ENCODE data around the gene CPE.

Gene CPE

GRCh38 chr4:165345666-165346417 lies 33.0 kb upstream of the CPE start:
- H3K4me3 ChIP-seq (ENCODE audit: low read length), result no peak overlapping the region
- no peaks in the 10 kb centered on the region for H3K36me3 ChIP-seq (ENCODE audit: control insufficient read depth, insufficient read depth, low read length)
- no peak for DNase-seq (ENCODE audit: low read depth, low spot score)
- H3K9me3 ChIP-seq (ENCODE audit: control insufficient read depth, insufficient read depth, low read length), result no peaks in the 10 kb centered on the region
- no CpG with 5 or more reads among the region's 10 CpGs for WGBS (ENCODE audit: insufficient coverage, insufficient read length)
- H3K4me1 ChIP-seq (ENCODE audit: control insufficient read depth, insufficient read depth, low read length), result no peaks in the 10 kb centered on the region
- no peaks in the 10 kb centered on the region for H3K27me3 ChIP-seq (ENCODE audit: control insufficient read depth, insufficient read depth, low read length)
- H3K27ac ChIP-seq (ENCODE audit: low read length), result no peak overlapping the region

GRCh38 chr4:165347647-165348569 lies 30.9 kb upstream of the CPE start:
- Histone ChIP-seq H3K9me3 (ENCODE audit: control insufficient read depth, insufficient read depth, low read length) (no peaks in the 10 kb centered on the region), H3K36me3 (ENCODE audit: control insufficient read depth, insufficient read depth, low read length) (no peaks in the 10 kb centered on the region), H3K4me3 (ENCODE audit: low read length) (no peak overlapping the region), H3K4me1 (ENCODE audit: control insufficient read depth, insufficient read depth, low read length) (no peaks in the 10 kb centered on the region), H3K27me3 (ENCODE audit: control insufficient read depth, insufficient read depth, low read length) (no peaks in the 10 kb centered on the region), H3K27ac (ENCODE audit: low read length) (no peak overlapping the region)
- no CpG with 5 or more reads among the region's 3 CpGs for WGBS (ENCODE audit: insufficient coverage, insufficient read length)
- DNase-seq (ENCODE audit: low read depth, low spot score), result no peak

- no peak for DNase-seq (ENCODE audit: low read depth, low spot score)
- no CpG with 5 or more reads among the region's 5 CpGs for WGBS (ENCODE audit: insufficient coverage, insufficient read length)
These were observed 27.3 kb upstream of the CPE start for GRCh38 chr4:165351359-165352130.

GRCh38 chr4:165355900-165356300 lies 22.9 kb upstream of the CPE start:
- no peak for DNase-seq (ENCODE audit: low read depth, low spot score)
- Histone ChIP-seq H3K4me1 (ENCODE audit: control insufficient read depth, insufficient read depth, low read length) (no peaks in the 10 kb centered on the region), H3K27me3 (ENCODE audit: control insufficient read depth, insufficient read depth, low read length) (no peaks in the 10 kb centered on the region), H3K36me3 (ENCODE audit: control insufficient read depth, insufficient read depth, low read length) (no peaks in the 10 kb centered on the region), H3K9me3 (ENCODE audit: control insufficient read depth, insufficient read depth, low read length) (no peaks in the 10 kb centered on the region), H3K4me3 (ENCODE audit: low read length) (no peak overlapping the region), H3K27ac (ENCODE audit: low read length) (no peak overlapping the region)
- no CpG with 5 or more reads among the region's 2 CpGs for WGBS (ENCODE audit: insufficient coverage, insufficient read length)

More at GRCh38 chr4:165351359-165352130, 27.3 kb upstream of the CPE start:
- no peak overlapping the region for H3K4me3 ChIP-seq (ENCODE audit: low read length)
- no peaks in the 10 kb centered on the region for H3K36me3 ChIP-seq (ENCODE audit: control insufficient read depth, insufficient read depth, low read length)
- H3K27ac ChIP-seq (ENCODE audit: low read length), result no peak overlapping the region
- no peaks in the 10 kb centered on the region for H3K4me1 ChIP-seq (ENCODE audit: control insufficient read depth, insufficient read depth, low read length)
- H3K27me3 ChIP-seq (ENCODE audit: control insufficient read depth, insufficient read depth, low read length), result no peaks in the 10 kb centered on the region
- no peaks in the 10 kb centered on the region for H3K9me3 ChIP-seq (ENCODE audit: control insufficient read depth, insufficient read depth, low read length)

- Histone ChIP-seq H3K9me3 (ENCODE audit: control insufficient read depth, insufficient read depth, low read length) (no peaks in the 10 kb centered on the region), H3K27ac (ENCODE audit: low read length) (no peak overlapping the region), H3K36me3 (ENCODE audit: control insufficient read depth, insufficient read depth, low read length) (no peaks in the 10 kb centered on the region), H3K4me1 (ENCODE audit: control insufficient read depth, insufficient read depth, low read length) (no peaks in the 10 kb centered on the region), H3K4me3 (ENCODE audit: low read length) (no peak overlapping the region), H3K27me3 (ENCODE audit: control insufficient read depth, insufficient read depth, low read length) (no peaks in the 10 kb centered on the region)
- no CpG with 5 or more reads among the region's 2 CpGs for WGBS (ENCODE audit: insufficient coverage, insufficient read length)
- DNase-seq (ENCODE audit: low read depth, low spot score), result no peak
These were observed 19.3 kb upstream of the CPE start for GRCh38 chr4:165359506-165359905.

- no CpG with 5 or more reads among the region's 6 CpGs for WGBS (ENCODE audit: insufficient coverage, insufficient read length)
These were observed 18.6 kb upstream of the CPE start for GRCh38 chr4:165360041-165360695.

GRCh38 chr4:165360985-165361670 lies 17.7 kb upstream of the CPE start:
- Histone ChIP-seq H3K36me3 (ENCODE audit: control insufficient read depth, insufficient read depth, low read length) (no peaks in the 10 kb centered on the region), H3K9me3 (ENCODE audit: control insufficient read depth, insufficient read depth, low read length) (no peaks in the 10 kb centered on the region), H3K4me3 (ENCODE audit: low read length) (no peak overlapping the region), H3K4me1 (ENCODE audit: control insufficient read depth, insufficient read depth, low read length) (no peaks in the 10 kb centered on the region), H3K27me3 (ENCODE audit: control insufficient read depth, insufficient read depth, low read length) (no peaks in the 10 kb centered on the region), H3K27ac (ENCODE audit: low read length) (no peak overlapping the region)
- no CpG with 5 or more reads among the region's 7 CpGs for WGBS (ENCODE audit: insufficient coverage, insufficient read length)
- DNase-seq (ENCODE audit: low read depth, low spot score), result no peak

More at GRCh38 chr4:165360041-165360695, 18.6 kb upstream of the CPE start:
- Histone ChIP-seq H3K36me3 (ENCODE audit: control insufficient read depth, insufficient read depth, low read length) (no peaks in the 10 kb centered on the region), H3K9me3 (ENCODE audit: control insufficient read depth, insufficient read depth, low read length) (no peaks in the 10 kb centered on the region), H3K4me1 (ENCODE audit: control insufficient read depth, insufficient read depth, low read length) (no peaks in the 10 kb centered on the region), H3K27me3 (ENCODE audit: control insufficient read depth, insufficient read depth, low read length) (no peaks in the 10 kb centered on the region), H3K27ac (ENCODE audit: low read length) (no peak overlapping the region), H3K4me3 (ENCODE audit: low read length) (no peak overlapping the region)
- no peak for DNase-seq (ENCODE audit: low read depth, low spot score)

GRCh38 chr4:165361810-165362209 lies 17.0 kb upstream of the CPE start:
- H3K27me3 ChIP-seq (ENCODE audit: control insufficient read depth, insufficient read depth, low read length), result no peaks in the 10 kb centered on the region
- DNase-seq (ENCODE audit: low read depth, low spot score), result no peak
- no peaks in the 10 kb centered on the region for H3K36me3 ChIP-seq (ENCODE audit: control insufficient read depth, insufficient read depth, low read length)
- H3K27ac ChIP-seq (ENCODE audit: low read length), result no peak overlapping the region
- no peak overlapping the region for H3K4me3 ChIP-seq (ENCODE audit: low read length)
- H3K9me3 ChIP-seq (ENCODE audit: control insufficient read depth, insufficient read depth, low read length), result no peaks in the 10 kb centered on the region
- no CpG with 5 or more reads among the region's 2 CpGs for WGBS (ENCODE audit: insufficient coverage, insufficient read length)
- H3K4me1 ChIP-seq (ENCODE audit: control insufficient read depth, insufficient read depth, low read length), result no peaks in the 10 kb centered on the region

GRCh38 chr4:165364452-165365080 lies 14.2 kb upstream of the CPE start:
- H3K9me3 ChIP-seq (ENCODE audit: control insufficient read depth, insufficient read depth, low read length), result no peaks in the 10 kb centered on the region
- no peak overlapping the region for H3K4me3 ChIP-seq (ENCODE audit: low read length)
- DNase-seq (ENCODE audit: low read depth, low spot score), result no peak
- no CpG with 5 or more reads among the region's 2 CpGs for WGBS (ENCODE audit: insufficient coverage, insufficient read length)
- H3K27ac ChIP-seq (ENCODE audit: low read length), result no peak overlapping the region
- H3K36me3 ChIP-seq (ENCODE audit: control insufficient read depth, insufficient read depth, low read length), result no peaks in the 10 kb centered on the region
- H3K4me1 ChIP-seq (ENCODE audit: control insufficient read depth, insufficient read depth, low read length), result peaks cover 2% of the 10 kb centered on the region; the same call in 1 of the 2 replicates
- no peaks in the 10 kb centered on the region for H3K27me3 ChIP-seq (ENCODE audit: control insufficient read depth, insufficient read depth, low read length)
